ENCODE measurements around the gene OSBP2.

The OSBP2 gene

GRCh38 chr22:30712094-30712493 is 17.4 kb downstream of the OSBP2 start:
- CTCF ChIA-PET: no interaction called here
- TF ChIP-seq FOXK2 (IDR thresholded peaks at IDR 0.05) (no peak), SUZ12 (IDR thresholded peaks at IDR 0.05) (no peak), CTBP1 (IDR thresholded peaks at IDR 0.05; ENCODE audit: borderline replicate concordance) (no peak), SP1 (IDR thresholded peaks at IDR 0.05) (no peak), HDGF (IDR thresholded peaks at IDR 0.05; ENCODE audit: borderline replicate concordance) (no peak), NFRKB (IDR thresholded peaks at IDR 0.05) (no peak), L3MBTL2 (conservative IDR thresholded peaks at IDR 0.05) (no peak), PKNOX1 (IDR thresholded peaks at IDR 0.05) (no peak), ARNT (IDR thresholded peaks at IDR 0.05) (no peak), FOXM1 (IDR thresholded peaks at IDR 0.05; ENCODE audit: borderline replicate concordance) (no peak), LEF1 (IDR thresholded peaks at IDR 0.05; ENCODE audit: borderline replicate concordance) (no peak), FOXA1 (IDR thresholded peaks at IDR 0.05) (no peak), ELF4 (IDR thresholded peaks at IDR 0.05) (no peak)
- POLR2A ChIA-PET: interaction anchor here (1.2 kb wide), 1 partner anchor 18 kb away, joined by 3 read pairs; no protein-coding TSS in a partner anchor
- no peak for DNase-seq (ENCODE audit: extremely low spot score)

GRCh38 chr22:30714062-30714461 is 19.4 kb downstream of the OSBP2 start:
- TF ChIP-seq PKNOX1 (IDR thresholded peaks at IDR 0.05) (no peak), HDGF (IDR thresholded peaks at IDR 0.05; ENCODE audit: borderline replicate concordance) (no peak), FOXK2 (IDR thresholded peaks at IDR 0.05) (no peak), LEF1 (IDR thresholded peaks at IDR 0.05; ENCODE audit: borderline replicate concordance) (no peak), FOXA1 (IDR thresholded peaks at IDR 0.05) (no peak), ELF4 (IDR thresholded peaks at IDR 0.05) (no peak)
- CTCF ChIA-PET: no interaction called here
- POLR2A ChIA-PET: no interaction called here
- DNase-seq (ENCODE audit: extremely low spot score): no peak

GRCh38 chr22:30717331-30717921 is 22.8 kb downstream of the OSBP2 start:
- ChIA-PET POLR2A (no interaction called here), CTCF (no interaction called here)
- DNase-seq (ENCODE audit: extremely low spot score): no peak
- no peak for TF ChIP-seq HDGF (IDR thresholded peaks at IDR 0.05; ENCODE audit: borderline replicate concordance)
- no peak for TF ChIP-seq FOXA1 (IDR thresholded peaks at IDR 0.05)
- TF ChIP-seq ZNF384 (IDR thresholded peaks at IDR 0.05): no peak
- TF ChIP-seq FOXK2 (IDR thresholded peaks at IDR 0.05): no peak
- no peak for TF ChIP-seq ELF4 (IDR thresholded peaks at IDR 0.05)
- no peak for TF ChIP-seq BHLHE40 (IDR thresholded peaks at IDR 0.05; ENCODE audit: borderline replicate concordance)
- TF ChIP-seq SUZ12 (IDR thresholded peaks at IDR 0.05): no peak
- no peak for TF ChIP-seq SP1 (IDR thresholded peaks at IDR 0.05)
- TF ChIP-seq TARDBP (IDR thresholded peaks at IDR 0.05): no peak
- no peak for TF ChIP-seq ARNT (IDR thresholded peaks at IDR 0.05)
- TF ChIP-seq FOXM1 (IDR thresholded peaks at IDR 0.05; ENCODE audit: borderline replicate concordance): no peak
- TF ChIP-seq LEF1 (IDR thresholded peaks at IDR 0.05; ENCODE audit: borderline replicate concordance): no peak
- TF ChIP-seq NFRKB (IDR thresholded peaks at IDR 0.05): no peak

GRCh38 chr22:30717952-30718351 is 23.3 kb downstream of the OSBP2 start:
- no peak for DNase-seq (ENCODE audit: extremely low spot score)

GRCh38 chr22:30718491-30718890 is 23.8 kb downstream of the OSBP2 start:
- TF ChIP-seq LEF1 (IDR thresholded peaks at IDR 0.05; ENCODE audit: borderline replicate concordance) (no peak), CTBP1 (IDR thresholded peaks at IDR 0.05; ENCODE audit: borderline replicate concordance) (no peak), FOXM1 (IDR thresholded peaks at IDR 0.05; ENCODE audit: borderline replicate concordance) (no peak), NFRKB (IDR thresholded peaks at IDR 0.05) (no peak), ZNF384 (IDR thresholded peaks at IDR 0.05) (no peak), ELF4 (IDR thresholded peaks at IDR 0.05) (no peak), L3MBTL2 (conservative IDR thresholded peaks at IDR 0.05) (no peak), SP1 (IDR thresholded peaks at IDR 0.05) (no peak), FOXK2 (IDR thresholded peaks at IDR 0.05) (no peak), SUZ12 (IDR thresholded peaks at IDR 0.05) (no peak), FOXA1 (IDR thresholded peaks at IDR 0.05) (no peak), HDGF (IDR thresholded peaks at IDR 0.05; ENCODE audit: borderline replicate concordance) (no peak), TARDBP (IDR thresholded peaks at IDR 0.05) (no peak), ARNT (IDR thresholded peaks at IDR 0.05) (no peak), PKNOX1 (IDR thresholded peaks at IDR 0.05) (no peak), BHLHE40 (IDR thresholded peaks at IDR 0.05; ENCODE audit: borderline replicate concordance) (no peak)
- CTCF ChIA-PET: no interaction called here
- POLR2A ChIA-PET: no interaction called here
- no peak for DNase-seq (ENCODE audit: extremely low spot score)

More at GRCh38 chr22:30717952-30718351, 23.3 kb downstream of the OSBP2 start:
- no peak for TF ChIP-seq CTBP1 (IDR thresholded peaks at IDR 0.05; ENCODE audit: borderline replicate concordance)
- CTCF ChIA-PET: no interaction called here
- POLR2A ChIA-PET: no interaction called here

- CTCF ChIA-PET: no interaction called here
- POLR2A ChIA-PET: no interaction called here
- TF ChIP-seq FOXA1 (IDR thresholded peaks at IDR 0.05) (no peak), NFRKB (IDR thresholded peaks at IDR 0.05) (no peak), LEF1 (IDR thresholded peaks at IDR 0.05; ENCODE audit: borderline replicate concordance) (no peak), TARDBP (IDR thresholded peaks at IDR 0.05) (no peak)
These were observed 24.3 kb downstream of the OSBP2 start for GRCh38 chr22:30718938-30719337.

More at GRCh38 chr22:30718938-30719337, 24.3 kb downstream of the OSBP2 start:
- no peak for DNase-seq (ENCODE audit: extremely low spot score)
